AG08396 (cell line): ENCODE results near the gene CCDC198.

Experiments used
- DNase-seq: peaks from one replicate; pipeline ENCODE4 v3.0.0; 2012; ENCODE audit warnings: low spot score, mixed read lengths

CCDC198 gene

GRCh38 chr14:57464008-57464730 is 29.5 kb downstream of the CCDC198 start:
- no peak for DNase-seq

DNA sequence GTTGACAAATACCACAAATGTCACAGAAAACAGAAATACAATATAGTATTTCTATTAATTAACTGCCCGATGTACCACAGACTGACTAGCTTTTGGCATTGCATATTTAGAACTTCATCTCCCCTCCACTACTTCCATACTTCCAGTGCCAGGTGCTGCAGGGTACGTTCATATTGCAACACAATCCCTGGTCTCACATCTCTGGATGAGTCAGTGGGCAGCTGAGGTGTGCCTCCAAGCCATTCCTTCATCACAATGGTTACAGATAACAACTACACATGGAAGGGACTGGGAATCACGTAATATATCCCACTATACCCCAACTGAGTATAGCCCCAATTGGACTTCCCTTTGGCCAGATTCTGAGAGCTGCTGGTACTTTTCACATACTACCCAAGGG is 31.1 kb downstream of the CCDC198 start:
- no peak for DNase-seq

GRCh38 chr14:57461777-57462320 is 31.8 kb downstream of the CCDC198 start:
- no peak for DNase-seq

- no peak for DNase-seq
Observed at GRCh38 chr14:57435923-57436322, 57.7 kb downstream of the CCDC198 start.

DNA sequence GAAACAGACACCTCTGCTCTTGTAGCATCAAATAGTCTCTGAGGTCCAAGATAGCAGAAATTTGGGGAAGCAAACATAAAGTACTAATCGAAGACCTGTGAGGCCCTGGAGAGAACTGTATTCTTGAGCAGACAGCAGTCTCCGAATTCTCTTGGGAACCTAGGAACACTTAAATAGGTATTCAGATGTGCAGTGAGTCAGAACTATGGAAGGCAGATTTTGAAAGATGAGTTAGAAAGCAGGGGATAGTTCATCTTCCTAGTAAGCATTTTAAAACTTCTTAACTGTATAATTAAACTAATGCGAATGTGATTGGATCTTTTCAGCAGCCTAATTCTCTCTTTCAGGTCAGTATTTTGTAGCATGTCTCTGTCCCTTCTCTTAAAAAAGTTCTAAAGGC is 72.7 kb downstream of the CCDC198 start:
- DNase-seq: no peak

- DNase-seq: no peak
Observed at GRCh38 chr14:57420033-57420432, 73.6 kb downstream of the CCDC198 start.
